Activated CD4-positive, alpha-beta T cell treated with anti-CD3 and anti-CD28 coated beads for 36 hours (primary cell): ENCODE results near the gene ARMH1. TPM values are rescaled to one million over a fixed set of nuclear protein-coding genes. Genes with fewer than 3 reads are reported as not detected.
"Not testable (repeated sequence)": the region's sequence is repeated elsewhere in the genome, so short reads cannot be mapped to it uniquely, and the experiment has no call there.

ENCODE experiments used
- ATAC-seq: fragments of 200-7000 bp; cut with Tn5 transposase; one replicate; pipeline ENCODE4 v1.10.0; 2021; ENCODE audit warnings: mild to moderate bottlenecking, moderate library complexity
- CTCF ChIA-PET: fragments of 350-600 bp; sonication (Branson Sonifier 250); formaldehyde crosslinking; loops from one replicate; lab custom pipeline; 2021; ENCODE audit warnings: antibody characterized with exemption; lab: Charles Lee
- POLR2A ChIA-PET: fragments of 350-600 bp; sonication (Branson Sonifier 250); formaldehyde crosslinking; loops from one replicate; lab custom pipeline; 2021; ENCODE audit warnings: antibody characterized with exemption, inconsistent platforms; lab: Charles Lee
- DNase-seq: peaks from one replicate; pipeline ENCODE4 v3.0.0-alpha.2; 2020
- H3K27ac Mint-ChIP-seq: one replicate; pipeline ENCODE4 v1.8.0; 2021; ENCODE audit warnings: mixed read lengths
- H3K27me3 Mint-ChIP-seq: one replicate; pipeline ENCODE4 v1.8.0; 2021; ENCODE audit warnings: mixed read lengths
- H3K36me3 Mint-ChIP-seq: one replicate; pipeline ENCODE4 v1.8.0; 2021; ENCODE audit warnings: low read depth, mixed read lengths
- H3K4me1 Mint-ChIP-seq: one replicate; pipeline ENCODE4 v1.8.0; 2021; ENCODE audit warnings: mixed read lengths
- H3K4me3 Mint-ChIP-seq: one replicate; pipeline ENCODE4 v1.8.0; 2021; ENCODE audit warnings: mild to moderate bottlenecking, moderate library complexity, mixed read lengths
- H3K9me3 Mint-ChIP-seq: one replicate; pipeline ENCODE4 v1.8.0; 2021; ENCODE audit warnings: low read depth, mixed read lengths
- intact Hi-C, 2 experiments: fragments of 100-400 bp; cut with DNase I in 1 of 2; cut with micrococcal nuclease in 1 of 2; formaldehyde crosslinking; loops; one replicate each; pipeline versions ENCODE4 v1.14.2 to v1.15.1; 2022 to 2024; cut with DNase I, micrococcal nuclease
- total RNA-seq, 2 experiments: library from RNA; stranded (reverse); gene quantifications; one replicate each; pipeline ENCODE4 v1.2.3, GENCODE V29; 2021

ARMH1 gene
- total RNA-seq, 2 experiments from 2014 or later: 67.3 to 75.1 TPM

DNA sequence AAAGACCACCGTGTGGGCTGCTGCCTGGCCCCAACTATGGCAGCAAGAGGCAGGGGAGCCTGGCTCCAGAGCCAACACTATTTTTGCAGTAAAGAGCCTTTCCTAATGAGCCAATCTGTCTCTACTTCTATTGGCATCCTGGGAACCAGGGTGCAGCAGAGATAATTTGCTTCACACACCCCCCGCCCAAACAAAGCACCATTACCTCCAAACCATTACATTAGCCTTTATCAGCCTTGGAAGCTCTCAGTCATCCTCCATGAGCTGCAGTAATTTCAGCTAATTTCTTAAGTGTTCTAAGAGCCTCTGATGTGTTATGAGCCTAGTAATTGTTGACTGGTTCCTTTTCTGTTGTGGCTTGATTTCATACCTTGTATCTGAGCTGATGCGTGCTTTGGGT lies 21.6 kb downstream of the ARMH1 start:
- ATAC-seq (no peak), DNase-seq (no peak)
- ChIA-PET CTCF (interaction anchor here (0.6 to 3.2 kb wide), 6 partner anchors 13 to 479 kb away, joined by 3 to 14 read pairs (median 3); no protein-coding TSS in a partner anchor), POLR2A (interaction anchor here (2.3 kb wide), 1 partner anchor 25 kb away, joined by 27 read pairs; no protein-coding TSS in a partner anchor)
- Mint-ChIP-seq H3K9me3 (no peaks in the 10 kb centered on the region), H3K27me3 (no peaks in the 10 kb centered on the region), H3K4me3 (no peak overlapping the region), H3K4me1 (peaks cover 28% of the 10 kb centered on the region), H3K27ac (peak overlapping the region; percentile 77), H3K36me3 (no peaks in the 10 kb centered on the region)
- intact Hi-C loops: no loop called here

DNA sequence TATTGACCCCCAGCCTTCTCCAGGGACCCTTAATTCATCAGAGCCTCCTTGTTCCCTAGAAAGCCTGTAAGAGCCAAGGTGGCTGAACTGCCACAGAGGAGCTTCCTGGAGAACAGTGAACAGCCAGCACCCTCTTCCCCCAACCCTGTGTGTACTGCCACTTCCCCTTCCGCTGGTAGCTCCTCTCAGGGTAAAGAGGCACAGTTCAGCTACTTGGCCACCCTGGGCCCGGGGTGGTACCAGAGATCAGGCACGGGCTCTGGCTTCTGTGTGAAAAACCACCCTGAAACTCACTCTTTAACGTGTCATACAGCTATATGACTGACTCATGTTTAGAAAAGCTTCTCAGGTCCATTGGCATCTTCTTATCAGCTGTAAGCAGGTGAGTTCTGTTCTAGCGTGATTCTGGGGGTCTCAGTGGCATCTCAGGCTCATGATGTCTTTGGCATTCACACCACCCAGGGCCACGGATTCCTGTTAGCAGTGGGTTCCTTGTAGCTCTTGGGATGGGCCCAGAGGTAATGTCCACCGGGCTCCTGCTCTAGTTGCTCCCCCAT lies 22.4 kb downstream of the ARMH1 start:
- CTCF ChIA-PET: interaction anchor here (0.6 to 3.2 kb wide), 8 partner anchors 12 to 479 kb away, joined by 3 to 14 read pairs (median 3); partner anchors contain the start of gene RNU5D-1
- intact Hi-C loops: no loop called here

DNA sequence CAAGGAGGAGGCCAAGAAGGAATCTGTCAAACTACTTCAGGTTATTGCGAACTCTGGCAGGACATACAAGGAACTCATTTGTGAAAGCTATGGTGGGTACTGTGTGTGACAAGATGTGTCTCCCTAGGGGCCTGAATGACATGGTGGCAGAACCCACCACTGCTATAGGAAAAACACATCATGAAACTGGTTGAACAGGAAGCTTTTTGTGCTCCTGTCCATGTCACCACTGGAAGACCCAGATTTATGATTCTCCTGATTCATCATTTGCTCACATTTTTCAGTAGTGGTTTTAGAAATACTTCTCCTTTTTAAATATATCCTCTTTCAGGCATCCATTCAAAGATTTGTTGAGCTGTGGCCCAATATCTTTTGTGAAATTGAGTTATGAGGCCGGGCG lies 23.6 kb downstream of the ARMH1 start:
- H3K36me3 Mint-ChIP-seq: no peaks in the 10 kb centered on the region
- CTCF ChIA-PET: interaction anchor here (0.9 to 1.2 kb wide), 4 partner anchors 8 to 26 kb away, joined by 3 to 4 read pairs (median 3); no protein-coding TSS in a partner anchor
- ATAC-seq: no peak
- no peaks in the 10 kb centered on the region for H3K9me3 Mint-ChIP-seq
- DNase-seq: no peak
- no peak overlapping the region for H3K4me3 Mint-ChIP-seq
- H3K27ac Mint-ChIP-seq: no peak overlapping the region
- intact Hi-C loops: no loop called here
- peaks cover 24% of the 10 kb centered on the region for H3K4me1 Mint-ChIP-seq
- no peaks in the 10 kb centered on the region for H3K27me3 Mint-ChIP-seq
- POLR2A ChIA-PET: interaction anchor here (0.9 to 1.5 kb wide), 2 partner anchors 23 to 121 kb away, joined by 3 to 6 read pairs (median 3); no protein-coding TSS in a partner anchor

More for the DNA sequence above, 22.4 kb downstream of the ARMH1 start:
- H3K27ac Mint-ChIP-seq: peak overlapping the region; percentile 77
- peak; percentile 71 for DNase-seq
- POLR2A ChIA-PET: interaction anchor here (0.9 to 2.3 kb wide), 3 partner anchors 24 to 122 kb away, joined by 4 to 27 read pairs (median 6); no protein-coding TSS in a partner anchor
- no peak overlapping the region for H3K4me3 Mint-ChIP-seq
- no peaks in the 10 kb centered on the region for H3K9me3 Mint-ChIP-seq
- H3K4me1 Mint-ChIP-seq: peaks cover 28% of the 10 kb centered on the region
- H3K27me3 Mint-ChIP-seq: no peaks in the 10 kb centered on the region
- H3K36me3 Mint-ChIP-seq: no peaks in the 10 kb centered on the region
- ATAC-seq: peak; percentile 91

DNA sequence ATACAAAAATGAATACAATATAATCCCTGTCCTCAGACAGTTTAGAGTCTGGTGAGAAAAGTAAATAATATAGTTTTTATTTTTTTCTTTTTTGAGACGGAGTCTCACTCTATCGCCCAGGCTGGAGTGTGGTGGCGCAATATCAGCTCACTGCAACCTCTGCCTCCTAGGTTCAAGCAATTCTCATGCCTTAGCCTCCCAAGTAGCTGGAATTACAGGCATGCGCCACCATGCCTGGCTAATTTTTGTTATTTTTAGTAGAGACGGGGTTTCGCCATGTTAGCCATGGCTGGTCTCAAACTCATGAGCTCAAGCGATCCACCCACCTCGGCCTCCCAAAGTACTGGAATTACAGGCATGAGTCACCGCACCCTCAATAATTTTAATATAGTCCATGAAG lies 24.9 kb downstream of the ARMH1 start:
- H3K36me3 Mint-ChIP-seq, intact Hi-C loops, DNase-seq, CTCF ChIA-PET, H3K27me3 Mint-ChIP-seq, H3K4me3 Mint-ChIP-seq, H3K27ac Mint-ChIP-seq, POLR2A ChIA-PET, H3K9me3 Mint-ChIP-seq, ATAC-seq: not testable (repeated sequence)
- H3K4me1 Mint-ChIP-seq: peaks cover 22% of the 10 kb centered on the region

DNA sequence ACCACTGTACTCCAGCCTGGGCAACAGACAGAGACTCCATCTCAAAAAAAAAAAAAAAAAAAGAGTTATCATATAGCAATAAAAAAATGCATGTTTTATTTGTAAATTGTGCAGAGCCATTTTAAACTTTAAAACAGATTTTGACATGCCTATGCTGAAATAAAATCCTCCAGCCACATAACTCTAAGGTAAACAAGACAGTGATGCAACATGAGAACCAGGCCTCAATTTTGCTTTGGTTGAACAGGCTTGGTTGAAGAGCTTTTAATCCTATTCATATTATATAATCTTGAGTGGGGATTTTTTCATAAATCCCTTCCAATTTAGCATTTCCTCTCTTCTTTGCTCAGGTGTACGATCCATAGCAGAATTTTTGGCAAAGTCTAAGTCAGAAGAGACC lies 26.1 kb downstream of the ARMH1 start:
- H3K27me3 Mint-ChIP-seq: no peaks in the 10 kb centered on the region
- ATAC-seq (no peak), DNase-seq (no peak)
- ChIA-PET CTCF (interaction anchor here (0.6 to 1.1 kb wide), 3 partner anchors 25 to 976 kb away, joined by 3 to 4 read pairs (median 3); no protein-coding TSS in a partner anchor), POLR2A (no interaction called here)
- H3K4me3 Mint-ChIP-seq: no peak overlapping the region
- no peaks in the 10 kb centered on the region for H3K36me3 Mint-ChIP-seq
- no peaks in the 10 kb centered on the region for H3K9me3 Mint-ChIP-seq
- H3K4me1 Mint-ChIP-seq: peaks cover 22% of the 10 kb centered on the region
- no peak overlapping the region for H3K27ac Mint-ChIP-seq
- intact Hi-C loops: no loop called here

GRCh38 chr1:44701141-44701573 lies 26.6 kb downstream of the ARMH1 start:
- no peaks in the 10 kb centered on the region for H3K36me3 Mint-ChIP-seq
- ChIA-PET POLR2A (no interaction called here), CTCF (interaction anchor here (0.6 to 1.1 kb wide), 3 partner anchors 26 to 976 kb away, joined by 3 to 4 read pairs (median 3); no protein-coding TSS in a partner anchor)
- H3K27ac Mint-ChIP-seq: no peak overlapping the region
- no peaks in the 10 kb centered on the region for H3K27me3 Mint-ChIP-seq
- DNase-seq: no peak
- H3K4me1 Mint-ChIP-seq: peaks cover 21% of the 10 kb centered on the region
- intact Hi-C loops: no loop called here
- no peaks in the 10 kb centered on the region for H3K9me3 Mint-ChIP-seq
- no peak overlapping the region for H3K4me3 Mint-ChIP-seq
- ATAC-seq: no peak

DNA sequence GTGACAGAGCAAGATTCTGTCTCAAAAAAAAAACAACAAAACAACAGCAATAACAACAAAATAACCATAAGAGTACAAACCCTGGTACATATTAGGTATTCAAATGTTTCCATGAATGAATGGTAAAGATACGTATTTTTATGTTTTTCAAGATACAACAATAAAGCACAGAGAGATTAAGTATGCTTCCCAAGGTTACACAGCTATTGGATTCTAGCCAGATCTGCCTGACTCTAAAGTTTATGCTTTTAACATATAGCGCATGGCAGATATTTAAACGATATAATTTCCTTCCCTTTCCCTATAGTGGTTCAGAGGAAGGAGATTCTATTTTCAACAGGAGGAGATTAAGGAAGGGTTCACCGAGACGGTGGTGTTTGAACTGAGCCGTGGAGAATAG lies 31.0 kb downstream of the ARMH1 start:
- DNase-seq: no peak
- POLR2A ChIA-PET: interaction anchor here (2.5 kb wide), 1 partner anchor 16 kb away, joined by 16 read pairs; no protein-coding TSS in a partner anchor
- H3K36me3 Mint-ChIP-seq: no peaks in the 10 kb centered on the region
- H3K4me1 Mint-ChIP-seq: peaks cover 14% of the 10 kb centered on the region
- intact Hi-C loops: no loop called here
- no peak overlapping the region for H3K4me3 Mint-ChIP-seq
- H3K27ac Mint-ChIP-seq: no peak overlapping the region
- CTCF ChIA-PET: interaction anchor here (2.0 to 3.1 kb wide), 2 partner anchors 11 to 53 kb away, joined by 6 to 17 read pairs; no protein-coding TSS in a partner anchor
- no peaks in the 10 kb centered on the region for H3K27me3 Mint-ChIP-seq
- no peaks in the 10 kb centered on the region for H3K9me3 Mint-ChIP-seq
- no peak for ATAC-seq

- DNase-seq (no peak), ATAC-seq (no peak)
- ChIA-PET POLR2A (interaction anchor here (2.5 kb wide), 1 partner anchor 16 kb away, joined by 16 read pairs; no protein-coding TSS in a partner anchor), CTCF (interaction anchor here (0.6 to 3.1 kb wide), 4 partner anchors 8 to 1203 kb away, joined by 3 to 17 read pairs (median 4); partner anchors contain the start of gene UROD)
- H3K9me3 Mint-ChIP-seq: no peaks in the 10 kb centered on the region
- no peaks in the 10 kb centered on the region for H3K27me3 Mint-ChIP-seq
- no peaks in the 10 kb centered on the region for H3K36me3 Mint-ChIP-seq
- intact Hi-C loops: no loop called here
- H3K4me1 Mint-ChIP-seq: peaks cover 14% of the 10 kb centered on the region
- H3K27ac Mint-ChIP-seq: no peak overlapping the region
- H3K4me3 Mint-ChIP-seq: no peak overlapping the region
Measured at GRCh38 chr1:44705938-44706337, 31.4 kb downstream of the ARMH1 start.

DNA sequence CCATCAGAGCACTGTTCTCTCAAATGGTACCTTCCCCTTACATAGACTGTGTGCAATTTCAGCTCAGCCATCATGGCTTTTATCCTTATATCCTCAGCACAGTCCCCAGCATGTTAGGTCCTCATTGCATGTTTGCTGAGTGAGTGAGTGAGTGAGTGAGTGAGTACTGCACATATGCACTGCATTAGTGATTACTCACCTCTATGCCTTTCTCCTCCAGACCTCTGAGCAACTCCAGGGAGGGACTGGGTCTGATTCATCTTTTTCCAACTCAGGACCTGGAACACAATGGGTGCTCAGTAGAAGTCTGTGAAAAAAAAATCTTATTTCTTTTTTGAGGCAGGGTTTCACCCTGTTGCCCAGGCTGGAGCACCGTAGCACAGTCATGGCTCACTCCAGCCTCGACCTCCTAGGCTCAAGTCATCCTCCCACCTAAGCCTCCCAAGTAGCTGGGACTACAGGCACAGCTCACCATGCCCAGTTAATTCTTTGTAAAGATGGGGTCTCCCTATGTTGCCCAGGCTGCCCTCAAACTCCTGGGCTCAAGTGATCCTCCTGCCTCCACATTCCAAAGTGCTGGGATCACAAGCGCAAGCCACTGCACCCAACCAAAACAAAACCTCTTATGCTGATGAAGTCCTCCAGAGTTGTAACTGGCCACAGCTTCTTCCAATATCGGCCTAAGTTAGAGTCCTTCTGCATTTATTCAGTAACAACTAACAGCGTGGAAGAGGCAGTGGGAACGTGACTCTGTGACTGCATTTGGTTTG lies 32.8 kb downstream of the ARMH1 start:
- DNase-seq: no peak
- POLR2A ChIA-PET: interaction anchor here (2.5 kb wide), 1 partner anchor 14 kb away, joined by 16 read pairs; no protein-coding TSS in a partner anchor
- CTCF ChIA-PET: interaction anchor here (0.5 to 3.1 kb wide), 6 partner anchors 9 to 116 kb away, joined by 3 to 17 read pairs (median 3); no protein-coding TSS in a partner anchor

GRCh38 chr1:44707959-44708831 lies 33.7 kb downstream of the ARMH1 start:
- ATAC-seq (peak; percentile 83), DNase-seq (peak; percentile 43)
- Mint-ChIP-seq H3K4me3 (peak overlapping the region; percentile 42), H3K27ac (peak overlapping the region; percentile 62), H3K9me3 (no peaks in the 10 kb centered on the region), H3K36me3 (no peaks in the 10 kb centered on the region), H3K4me1 (peaks cover 14% of the 10 kb centered on the region), H3K27me3 (no peaks in the 10 kb centered on the region)
- intact Hi-C loops: no loop called here
- ChIA-PET POLR2A (interaction anchor here (1.0 kb wide), 1 partner anchor 13 kb away, joined by 6 read pairs; no protein-coding TSS in a partner anchor), CTCF (interaction anchor here (0.6 to 1.6 kb wide), 4 partner anchors 10 to 120 kb away, joined by 4 to 7 read pairs (median 6); partner anchors contain the start of gene RPS8)

More for the DNA sequence above, 32.8 kb downstream of the ARMH1 start:
- Mint-ChIP-seq H3K27me3 (no peaks in the 10 kb centered on the region), H3K36me3 (no peaks in the 10 kb centered on the region), H3K4me3 (no peak overlapping the region), H3K9me3 (no peaks in the 10 kb centered on the region), H3K27ac (no peak overlapping the region), H3K4me1 (peaks cover 14% of the 10 kb centered on the region)
- intact Hi-C loops: no loop called here
- peak; percentile 45 for ATAC-seq
